ENCODE measurements around the gene FHOD1. TPM values are rescaled to one million over a fixed set of nuclear protein-coding genes. Genes with fewer than 3 reads are reported as not detected.

Gene FHOD1
- total and polyA plus RNA-seq, 12 donors = 11.6 to 71.1 (median 19.1) TPM

GRCh38 chr16:67257486-67258160 lies 10.3 kb upstream of the FHOD1 start:
- WGBS, 2 donors = 84% methylated on average over 4 of the region's 4 CpGs
- Histone ChIP-seq H3K4me3 (no peak overlapping the region), H3K36me3 (no peaks in the 10 kb centered on the region), H3K9me3 (no peaks in the 10 kb centered on the region), H3K27me3 (no peaks in the 10 kb centered on the region), H3K4me1 (peaks cover 0 to 8% (median 0%) of the 10 kb centered on the region in 9 donors), H3K27ac (no peak overlapping the region)
- no peak for ATAC-seq
- TF ChIP-seq CTCF (IDR thresholded peaks at IDR 0.05) = no peak
- intact Hi-C loops (cut with DNase I) = no loop called here
- DNase-seq = no peak

GRCh38 chr16:67256701-67257230 lies 9.5 kb upstream of the FHOD1 start:
- intact Hi-C loops (cut with DNase I) = no loop called here
- no peaks in the 10 kb centered on the region for H3K27me3 ChIP-seq
- no peak for DNase-seq

GRCh38 chr16:67255553-67256221 lies 8.4 kb upstream of the FHOD1 start:
- DNase-seq = no peak
- H3K27me3 ChIP-seq = peaks cover 0 to 5% (median 0%) of the 10 kb centered on the region in 7 donors
- no peak for ATAC-seq
- H3K36me3 ChIP-seq = no peaks in the 10 kb centered on the region
- intact Hi-C loops (cut with DNase I) = no loop called here
- H3K4me3 ChIP-seq = no peak overlapping the region
- WGBS, 2 donors = 94% methylated on average over 17 of the region's 17 CpGs
- no peak for TF ChIP-seq CTCF (IDR thresholded peaks at IDR 0.05)
- no peak overlapping the region for H3K27ac ChIP-seq
- no peaks in the 10 kb centered on the region for H3K9me3 ChIP-seq
- peaks cover 0 to 3% (median 0%) of the 10 kb centered on the region in 9 donors for H3K4me1 ChIP-seq

More at GRCh38 chr16:67256701-67257230, 9.5 kb upstream of the FHOD1 start:
- no peak overlapping the region for H3K4me3 ChIP-seq
- WGBS, 2 donors = 89 to 97% methylated on average over 11 of the region's 11 CpGs
- ATAC-seq = no peak
- H3K9me3 ChIP-seq = no peaks in the 10 kb centered on the region
- no peaks in the 10 kb centered on the region for H3K36me3 ChIP-seq
- peaks cover 0 to 8% (median 0%) of the 10 kb centered on the region in 9 donors for H3K4me1 ChIP-seq
- TF ChIP-seq CTCF (IDR thresholded peaks at IDR 0.05) = no peak
- H3K27ac ChIP-seq = no peak overlapping the region

- peak in 5 of 8 donors; percentile 23 to 48 (median 32) for ATAC-seq
- 73 to 74% methylated on average over 18 of the region's 18 CpGs for WGBS, 2 donors
- Histone ChIP-seq H3K27me3 (peaks cover 0 to 12% (median 0%) of the 10 kb centered on the region in 7 donors), H3K4me3 (no peak overlapping the region), H3K4me1 (peaks cover 0 to 4% (median 0%) of the 10 kb centered on the region in 9 donors), H3K36me3 (no peaks in the 10 kb centered on the region), H3K27ac (no peak overlapping the region), H3K9me3 (no peaks in the 10 kb centered on the region)
- intact Hi-C loops (cut with DNase I) = no loop called here
- TF ChIP-seq CTCF (IDR thresholded peaks at IDR 0.05) = no peak
- DNase-seq = no peak
Measured at GRCh38 chr16:67254801-67255552, 7.7 kb upstream of the FHOD1 start.
